HepG2 (cell line): ENCODE results near the gene B4GALT5. TPM values are rescaled to one million over a fixed set of nuclear protein-coding genes. Genes with fewer than 3 reads are reported as not detected.

ENCODE experiments used
- ATAC-seq: fragments of 200-7000 bp; cut with Tn5 transposase; 3 replicates; pipeline ENCODE4 v1.9.1; 2020; ENCODE audit warnings: mild to moderate bottlenecking, moderate library complexity
- BruUV-seq: library from RNA; stranded (reverse); fragments of 400-500 nt; replicated peaks from 2 replicates; lab custom pipeline; 2021; lab: Mats Ljungman, UMichigan
- CTCF ChIA-PET: fragments of 300-600 bp; formaldehyde crosslinking; extraction: SDS; loops from one replicate; lab custom pipeline; 2021; ENCODE audit warnings: low total read pairs, inconsistent platforms, low intra/inter-chr PET ratio; lab: Yijun Ruan, JAX
- POLR2A ChIA-PET: fragments of 350-600 bp; sonication (Branson Sonifier 250); formaldehyde crosslinking; loops from one replicate; lab custom pipeline; 2020; ENCODE audit warnings: antibody characterized with exemption, inconsistent platforms; lab: Yijun Ruan, JAX
- DNase-seq: peaks from one replicate; pipeline ENCODE4 v3.0.0-alpha.2; 2015; ENCODE audit warnings: low spot score
- FAIRE-seq: peaks from 3 replicates; lab custom pipeline; 2011; peaks lifted over from hg19 to GRCh38; lab: Jason Lieb, UNC
- H2AFZ ChIP-seq: one replicate; pipeline ENCODE4 v1.6.1; 2011; ENCODE audit warnings: low read length, inconsistent platforms
- H3K27ac ChIP-seq: fragments of 300-600 bp; 3 replicates; pipeline ENCODE4 v1.8.0; 2011; ENCODE audit warnings: mixed run types, mild to moderate bottlenecking, mixed read lengths, low read length, inconsistent platforms; ENCODE audit not compliant: insufficient read depth; ENCODE audit errors: extremely low read length
- H3K27me3 ChIP-seq, 2 experiments: fragments of 200-600 bp in 1 of 2; 2 replicates in 1 of 2; 3 replicates in 1 of 2; pipeline versions ENCODE4 v1.6.0 to v1.8.0; 2011; ENCODE audit warnings: low read length in 2 of 2, mild to moderate bottlenecking in 2 of 2, moderate library complexity in 2 of 2, inconsistent platforms in 1 of 2; ENCODE audit not compliant: insufficient read depth in 2 of 2, control insufficient read depth in 1 of 2
- H3K36me3 ChIP-seq, 2 experiments: fragments of 200-600 bp in 1 of 2; replicated peaks in 1 of 2; 2 replicates in 1 of 2; 3 replicates in 1 of 2; pipeline versions ENCODE4 v1.5.1 to v1.8.0; 2011; ENCODE audit warnings: low read length in 2 of 2, inconsistent platforms in 1 of 2; ENCODE audit not compliant: insufficient read depth in 2 of 2, control insufficient read depth in 1 of 2
- H3K4me1 ChIP-seq: 2 replicates; pipeline ENCODE4 v1.5.1; 2012; ENCODE audit warnings: low read length, inconsistent platforms; ENCODE audit not compliant: insufficient read depth
- H3K4me2 ChIP-seq: 2 replicates; pipeline ENCODE4 v1.6.0; 2011; ENCODE audit warnings: low read depth, low read length, inconsistent platforms
- H3K4me3 ChIP-seq, 3 experiments: fragments of 200-600 bp in 1 of 3; sonication (generic), shearing (Covaris generic) in 1 of 3; replicated peaks in 1 of 3; 2 replicates each; pipeline ENCODE4 v1.5.1; 2011 to 2016; ENCODE audit warnings: low read length in 3 of 3, inconsistent platforms in 2 of 3, low read depth in 2 of 3, mild to moderate bottlenecking in 2 of 3, control low read depth in 1 of 3, mixed read lengths in 1 of 3; ENCODE audit not compliant: insufficient read depth in 1 of 3
- H3K79me2 ChIP-seq: one replicate; pipeline ENCODE4 v1.6.1; 2011; ENCODE audit warnings: low read length, inconsistent platforms; ENCODE audit not compliant: insufficient read depth
- H3K9ac ChIP-seq: 2 replicates; pipeline ENCODE4 v1.6.0; 2011; ENCODE audit warnings: mild to moderate bottlenecking, low read depth, low read length, inconsistent platforms; ENCODE audit not compliant: insufficient read depth
- H3K9me3 ChIP-seq: 2 replicates; pipeline ENCODE4 v1.5.1; 2012; ENCODE audit warnings: mild to moderate bottlenecking, low read length
- H4K20me1 ChIP-seq: 2 replicates; pipeline ENCODE4 v1.6.0; 2011; ENCODE audit warnings: inconsistent platforms, mild to moderate bottlenecking, low read length, moderate library complexity; ENCODE audit not compliant: insufficient read depth
- BRD4 ChIP-seq: sonication (generic); formaldehyde crosslinking; IDR thresholded peaks from 2 replicates; pipeline ENCODE4 v1.4.0; 2020; ENCODE audit warnings: missing genetic modification reagents
- ETV6 ChIP-seq: sonication (generic); formaldehyde crosslinking; conservative IDR thresholded peaks from 2 replicates; pipeline ENCODE4 v1.4.0; 2020; ENCODE audit warnings: missing genetic modification reagents
- MLLT10 ChIP-seq: sonication (generic); formaldehyde crosslinking; IDR thresholded peaks from 2 replicates; pipeline ENCODE4 v1.4.0; 2020; ENCODE audit warnings: missing genetic modification reagents
- MXI1 ChIP-seq: IDR thresholded peaks from 3 replicates; pipeline ENCODE4 v1.6.1; 2012; ENCODE audit warnings: low read depth, low read length, inconsistent platforms, borderline replicate concordance
- PITX1 ChIP-seq: sonication (generic); formaldehyde crosslinking; IDR thresholded peaks from 2 replicates; pipeline ENCODE4 v1.5.1; 2020; ENCODE audit warnings: mild to moderate bottlenecking, missing genetic modification reagents
- STAG1 ChIP-seq: sonication (generic); formaldehyde crosslinking; IDR thresholded peaks from 2 replicates; pipeline ENCODE4 v1.4.0; 2020; ENCODE audit warnings: missing genetic modification reagents
- XRCC5 ChIP-seq: fragments of 200-400 bp; formaldehyde crosslinking; optimal IDR thresholded peaks from 2 replicates; pipeline ENCODE3; 2017; ENCODE audit warnings: mild to moderate bottlenecking, low read length
- ZNF207 ChIP-seq: fragments of 450-650 bp; IDR thresholded peaks from 2 replicates; pipeline ENCODE4 v1.6.1; 2016; ENCODE audit warnings: antibody characterized with exemption, borderline replicate concordance
- ZNF230 ChIP-seq: sonication (generic); formaldehyde crosslinking; IDR thresholded peaks from 2 replicates; pipeline ENCODE4 v1.4.0; 2020; ENCODE audit warnings: mild to moderate bottlenecking, missing genetic modification reagents
- ZNF678 ChIP-seq: sonication (generic); formaldehyde crosslinking; IDR thresholded peaks from 2 replicates; pipeline ENCODE4 v1.4.0; 2020; ENCODE audit warnings: mild to moderate bottlenecking, missing genetic modification reagents
- ZNF772 ChIP-seq: sonication (generic); formaldehyde crosslinking; IDR thresholded peaks from 2 replicates; pipeline ENCODE4 v1.5.0; 2020; ENCODE audit warnings: mild to moderate bottlenecking, missing genetic modification reagents
- WGBS: methylation state at CpG from one replicate; pipeline ENCODE4 v1.1.6; 2017; ENCODE audit warnings: low lambda C conversion rate; 5-methylcytosine and 5-hydroxymethylcytosine counted together
- in situ Hi-C: cut with HindIII; loops from 2 replicates; pipeline ENCODE4 v1.10.0; 2017; ENCODE audit warnings: low pct_unique_long_range_greater_than_20kb; ENCODE audit not compliant: extremely low pct_ligation_motif_present
- intact Hi-C: fragments of 100-400 bp; cut with micrococcal nuclease; formaldehyde crosslinking; loops from one replicate; pipeline ENCODE4 v1.10.0; 2022; ENCODE audit not compliant: unreplicated experiment
- polyA plus RNA-seq, 8 experiments: library from polyadenylated mRNA; depleted of rRNA in 3 of 8; stranded (reverse) in 7 of 8; unstranded in 1 of 8; fragments of >200 nt; fragmentation: Illumina TruSeq in 4 of 8; extraction: Trizol in 4 of 8; gene quantifications; 2 replicates each; pipeline versions ENCODE4 v1.2.1 to v1.2.3, GENCODE V29; 2011 to 2016; ENCODE audit warnings: low read depth in 4 of 8, missing spikeins in 1 of 8, mixed read lengths in 1 of 8; ENCODE audit not compliant: insufficient read depth in 1 of 8
- total RNA-seq, 5 experiments: library from RNA; depleted of rRNA; stranded (reverse); fragments of >200 nt; fragmentation: Illumina TruSeq; extraction: Trizol; gene quantifications; 2 replicates each; pipeline ENCODE4 v1.2.3, GENCODE V29; 2016; ENCODE audit warnings: low read depth in 1 of 5
- TF ChIP-seq, protein P1 (sequence below): sonication (generic); formaldehyde crosslinking; IDR thresholded peaks from 2 replicates; pipeline ENCODE4 v1.9.0; 2021; ENCODE audit warnings: missing genetic modification reagents, borderline replicate concordance

B4GALT5 gene
- total and polyA plus RNA-seq, 2 of the 13 experiments (the other 11 are each of a cell fraction or from before 2014, with no cell fraction given), result 27.3 to 30.9 TPM

DNA sequence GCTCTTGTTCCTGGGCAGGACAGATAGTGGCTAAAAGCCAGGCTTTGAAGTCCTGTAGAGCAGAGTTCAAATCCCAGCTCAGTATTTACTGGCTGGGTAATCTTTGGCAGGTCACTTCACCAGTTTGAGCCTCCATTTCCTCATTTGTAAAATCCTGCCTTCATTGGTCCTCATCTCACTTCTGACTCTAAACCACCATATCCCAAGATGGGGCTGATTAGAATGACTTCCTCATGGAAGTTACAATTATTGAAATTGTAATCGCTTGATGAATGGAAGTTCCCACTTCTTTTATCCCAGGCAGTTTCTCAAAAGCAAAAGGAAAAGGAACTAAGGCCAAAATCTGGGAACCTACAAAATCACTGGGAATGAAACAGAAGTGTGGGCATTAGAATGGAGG is 35.9 kb upstream of the B4GALT5 start:
- H3K27me3 ChIP-seq, result peaks cover 0 to 11% of the 10 kb centered on the region in 2 experiments; a peak in 1 of 5 replicates
- in situ Hi-C loops, result no loop called here
- TF ChIP-seq ZNF207, result no peak
- TF ChIP-seq PITX1 (CRISPR knock-in tag), result no peak
- 0 out of 2 replicates have a peak, but pooled peaks have one; percentile 24 for TF ChIP-seq ZNF772 (CRISPR knock-in tag)
- TF ChIP-seq MXI1, result no peak
- TF ChIP-seq, protein P1, sequence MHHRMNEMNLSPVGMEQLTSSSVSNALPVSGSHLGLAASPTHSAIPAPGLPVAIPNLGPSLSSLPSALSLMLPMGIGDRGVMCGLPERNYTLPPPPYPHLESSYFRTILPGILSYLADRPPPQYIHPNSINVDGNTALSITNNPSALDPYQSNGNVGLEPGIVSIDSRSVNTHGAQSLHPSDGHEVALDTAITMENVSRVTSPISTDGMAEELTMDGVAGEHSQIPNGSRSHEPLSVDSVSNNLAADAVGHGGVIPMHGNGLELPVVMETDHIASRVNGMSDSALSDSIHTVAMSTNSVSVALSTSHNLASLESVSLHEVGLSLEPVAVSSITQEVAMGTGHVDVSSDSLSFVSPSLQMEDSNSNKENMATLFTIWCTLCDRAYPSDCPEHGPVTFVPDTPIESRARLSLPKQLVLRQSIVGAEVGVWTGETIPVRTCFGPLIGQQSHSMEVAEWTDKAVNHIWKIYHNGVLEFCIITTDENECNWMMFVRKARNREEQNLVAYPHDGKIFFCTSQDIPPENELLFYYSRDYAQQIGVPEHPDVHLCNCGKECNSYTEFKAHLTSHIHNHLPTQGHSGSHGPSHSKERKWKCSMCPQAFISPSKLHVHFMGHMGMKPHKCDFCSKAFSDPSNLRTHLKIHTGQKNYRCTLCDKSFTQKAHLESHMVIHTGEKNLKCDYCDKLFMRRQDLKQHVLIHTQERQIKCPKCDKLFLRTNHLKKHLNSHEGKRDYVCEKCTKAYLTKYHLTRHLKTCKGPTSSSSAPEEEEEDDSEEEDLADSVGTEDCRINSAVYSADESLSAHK, result no peak
- no peak for TF ChIP-seq STAG1 (CRISPR knock-in tag)
- TF ChIP-seq, all 625 proteins: peak for 1
- H3K4me1 ChIP-seq, result peaks cover 39% of the 10 kb centered on the region
- no TSS peak for BruUV-seq
- no peak overlapping the region for H3K27ac ChIP-seq
- H4K20me1 ChIP-seq, result no peaks in the 10 kb centered on the region
- no peaks in the 10 kb centered on the region for H3K9me3 ChIP-seq
- intact Hi-C loops, result no loop called here
- FAIRE-seq (no peak), ATAC-seq (no peak), DNase-seq (no peak)
- no peak overlapping the region for H3K4me2 ChIP-seq
- POLR2A ChIA-PET, result no interaction called here
- 96% methylated on average over 1 of the region's 1 CpG for WGBS
- no peak overlapping the region for H3K9ac ChIP-seq
- H3K79me2 ChIP-seq, result no peaks in the 10 kb centered on the region
- H2AFZ ChIP-seq, result no peak overlapping the region
- no peak overlapping the region for H3K4me3 ChIP-seq
- CTCF ChIA-PET, result no interaction called here
- no peaks in the 10 kb centered on the region for H3K36me3 ChIP-seq

DNA sequence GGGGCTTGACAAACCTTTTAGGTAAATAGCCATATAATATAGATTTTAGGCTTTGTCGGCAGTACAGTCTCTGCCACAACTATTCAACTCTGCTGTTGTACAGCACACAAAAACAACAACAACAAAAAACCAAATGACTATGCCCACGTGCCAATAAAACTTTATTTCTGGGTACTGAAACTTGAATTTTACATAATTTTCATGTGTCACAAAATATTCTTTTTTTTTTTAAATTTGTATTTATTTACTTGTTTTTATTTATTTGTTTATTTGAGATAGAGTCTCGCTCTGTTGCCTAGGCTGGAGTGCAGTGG is 34.8 kb upstream of the B4GALT5 start:
- ChIA-PET POLR2A (interaction anchor here (1.8 kb wide), 1 partner anchor 64 kb away, joined by 5 read pairs; the partner anchor contains the start of gene SLC9A8), CTCF (no interaction called here)
- no peak for DNase-seq
- H3K4me1 ChIP-seq, result peaks cover 40% of the 10 kb centered on the region
- BruUV-seq, result no TSS peak
- no peak for FAIRE-seq
- H2AFZ ChIP-seq, result peak overlapping the region; percentile 45
- no peaks in the 10 kb centered on the region for H3K79me2 ChIP-seq
- WGBS, result 52% methylated on average over 3 of the region's 3 CpGs
- H3K27me3 ChIP-seq, result peaks cover 0 to 11% of the 10 kb centered on the region in 2 experiments; a peak in 1 of 5 replicates
- in situ Hi-C loops (no loop called here), intact Hi-C loops (no loop called here)
- H3K9ac ChIP-seq, result no peak overlapping the region
- H3K9me3 ChIP-seq, result no peaks in the 10 kb centered on the region
- H3K27ac ChIP-seq, result no peak overlapping the region
- no peaks in the 10 kb centered on the region for H4K20me1 ChIP-seq
- H3K4me2 ChIP-seq, result peak overlapping the region; percentile 66
- no peaks in the 10 kb centered on the region for H3K36me3 ChIP-seq
- no peak overlapping the region for H3K4me3 ChIP-seq
- ATAC-seq, result no peak
- TF ChIP-seq BRD4 (CRISPR knock-in tag), result no peak
- TF ChIP-seq XRCC5, result no peak
- TF ChIP-seq ZNF230 (CRISPR knock-in tag), result no peak
- no peak for TF ChIP-seq ZNF678 (CRISPR knock-in tag)
- no peak for TF ChIP-seq MLLT10 (CRISPR knock-in tag)
- no peak for TF ChIP-seq ETV6 (CRISPR knock-in tag)
